OCI-LY7 (cell line): ENCODE measurements around the gene PIN1. TPM values are rescaled to one million over a fixed set of nuclear protein-coding genes. Genes with fewer than 3 reads are reported as not detected.

ENCODE experiments used
- BruUV-seq: library from RNA; stranded (reverse); fragments of 400-500 nt; replicated peaks from 2 replicates; lab custom pipeline; 2021; lab: Mats Ljungman, UMichigan
- CTCF ChIA-PET: fragments of 300-600 bp; sonication (Branson Sonifier 250); formaldehyde crosslinking; loops from one replicate; lab custom pipeline; 2022; ENCODE audit warnings: antibody characterized with exemption; ENCODE audit not compliant: unreplicated experiment; lab: Charles Lee
- POLR2A ChIA-PET: fragments of 300-600 bp; sonication (Branson Sonifier 250); formaldehyde crosslinking; loops from one replicate; lab custom pipeline; 2022; ENCODE audit warnings: antibody characterized with exemption; lab: Charles Lee
- DNase-seq: peaks from one replicate; pipeline ENCODE4 v3.0.0-alpha.2; 2015; ENCODE audit warnings: low spot score
- H2AFZ ChIP-seq: fragments of 200-600 bp; sonication (generic), shearing (Covaris generic); 2 replicates; pipeline ENCODE4 v1.6.1; 2014; ENCODE audit warnings: mild to moderate bottlenecking, antibody characterized with exemption, low read length, moderate library complexity
- H3K27ac ChIP-seq: fragments of 200-600 bp; sonication (generic); 2 replicates; pipeline ENCODE4 v1.5.1; 2014; ENCODE audit warnings: mixed run types, low read depth, mild to moderate bottlenecking, moderate library complexity, low read length, inconsistent platforms; ENCODE audit not compliant: poor library complexity, severe bottlenecking
- H3K36me3 ChIP-seq: fragments of 200-600 bp; sonication (generic); 2 replicates; pipeline ENCODE4 v1.6.1; 2014; ENCODE audit warnings: mild to moderate bottlenecking, antibody characterized with exemption, low read length, moderate library complexity, mixed read lengths; ENCODE audit not compliant: insufficient read depth
- H3K4me1 ChIP-seq: fragments of 200-600 bp; sonication (generic); 2 replicates; pipeline ENCODE4 v1.5.1; 2014; ENCODE audit warnings: mild to moderate bottlenecking, low read length; ENCODE audit not compliant: insufficient read depth, poor library complexity, severe bottlenecking
- H3K4me2 ChIP-seq: fragments of 200-600 bp; sonication (generic); 2 replicates; pipeline ENCODE4 v1.6.1; 2014; ENCODE audit warnings: mild to moderate bottlenecking, low read length
- H3K4me3 ChIP-seq: fragments of 200-600 bp; sonication (generic); 2 replicates; pipeline ENCODE4 v1.5.1; 2014; ENCODE audit warnings: mild to moderate bottlenecking, low read depth, low read length; ENCODE audit not compliant: poor library complexity, severe bottlenecking
- H3K79me2 ChIP-seq: fragments of 200-600 bp; sonication (generic); 2 replicates; pipeline ENCODE4 v1.6.1; 2016; ENCODE audit warnings: low read depth, mild to moderate bottlenecking, low read length, moderate library complexity, mixed read lengths; ENCODE audit not compliant: insufficient read depth
- H3K9me2 ChIP-seq: fragments of 200-600 bp; sonication (generic); 2 replicates; pipeline ENCODE4 v1.6.1; 2016; ENCODE audit warnings: mild to moderate bottlenecking, low read length, mixed read lengths; ENCODE audit not compliant: insufficient read depth
- H3K9me3 ChIP-seq: fragments of 200-600 bp; sonication (generic); 2 replicates; pipeline ENCODE4 v1.6.1; 2014; ENCODE audit warnings: mild to moderate bottlenecking, mixed run types, low read length, mixed read lengths
- H4K20me1 ChIP-seq: fragments of 200-600 bp; sonication (generic); 2 replicates; pipeline ENCODE4 v1.6.1; 2014; ENCODE audit warnings: mild to moderate bottlenecking, antibody characterized with exemption, low read length, moderate library complexity, mixed read lengths; ENCODE audit not compliant: insufficient read depth
- EZH2phosphoT487 ChIP-seq: fragments of 200-600 bp; sonication (generic); IDR thresholded peaks from 2 replicates; pipeline ENCODE4 v1.6.1; 2018; ENCODE audit warnings: low read depth, borderline replicate concordance, mild to moderate bottlenecking, mixed run types, antibody characterized with exemption, low read length, moderate library complexity, mixed read lengths
- intact Hi-C: fragments of 100-400 bp; cut with micrococcal nuclease; formaldehyde crosslinking; loops from one replicate; pipeline ENCODE4 v1.10.0; 2022; ENCODE audit not compliant: unreplicated experiment
- total RNA-seq, 2 experiments: library from RNA; depleted of rRNA in 1 of 2; stranded (reverse); fragments of >200 nt in 1 of 2; shearing (Covaris generic) in 1 of 2; gene quantifications; 2 replicates each; pipeline ENCODE4 v1.2.3, GENCODE V29; 2014 to 2022
- TF ChIP-seq, protein P1 (sequence below): fragments of 200-600 bp; sonication (generic); conservative IDR thresholded peaks from 2 replicates; pipeline ENCODE4 v1.5.1; 2014; ENCODE audit warnings: mild to moderate bottlenecking, antibody characterized with exemption, low read length, moderate library complexity, mixed read lengths

PIN1 gene
- total RNA-seq, 2 experiments from 2014 or later = 86.9 to 137 TPM

DNA sequence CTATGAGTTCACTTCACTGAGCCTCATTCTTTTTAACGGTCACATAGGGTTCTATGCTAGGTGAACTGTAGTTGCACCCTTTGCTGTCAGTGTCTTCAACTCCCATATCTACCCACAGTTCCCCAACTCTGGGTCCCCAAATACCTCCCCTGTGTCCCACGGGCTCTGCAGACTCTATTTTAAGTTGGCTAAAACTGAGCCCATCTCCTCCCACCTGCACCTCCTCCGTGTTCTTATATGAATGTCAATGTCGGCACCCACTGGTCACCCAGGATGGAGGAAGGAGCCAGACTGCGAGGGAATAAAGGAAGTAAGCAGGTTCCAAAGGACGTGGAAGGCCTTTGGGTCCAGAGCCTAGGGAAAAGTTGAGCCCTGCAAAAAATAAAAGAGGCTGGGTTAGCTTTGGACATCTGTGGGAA, 802 bp upstream of the PIN1 start:
- H3K27ac ChIP-seq = peak overlapping the region; percentile 29
- H3K9me2 ChIP-seq = no peaks in the 10 kb centered on the region
- intact Hi-C loops = no loop called here
- DNase-seq = no peak
- CTCF ChIA-PET = no interaction called here
- peak overlapping the region; percentile 80 for H3K4me2 ChIP-seq
- TF ChIP-seq, protein P1, sequence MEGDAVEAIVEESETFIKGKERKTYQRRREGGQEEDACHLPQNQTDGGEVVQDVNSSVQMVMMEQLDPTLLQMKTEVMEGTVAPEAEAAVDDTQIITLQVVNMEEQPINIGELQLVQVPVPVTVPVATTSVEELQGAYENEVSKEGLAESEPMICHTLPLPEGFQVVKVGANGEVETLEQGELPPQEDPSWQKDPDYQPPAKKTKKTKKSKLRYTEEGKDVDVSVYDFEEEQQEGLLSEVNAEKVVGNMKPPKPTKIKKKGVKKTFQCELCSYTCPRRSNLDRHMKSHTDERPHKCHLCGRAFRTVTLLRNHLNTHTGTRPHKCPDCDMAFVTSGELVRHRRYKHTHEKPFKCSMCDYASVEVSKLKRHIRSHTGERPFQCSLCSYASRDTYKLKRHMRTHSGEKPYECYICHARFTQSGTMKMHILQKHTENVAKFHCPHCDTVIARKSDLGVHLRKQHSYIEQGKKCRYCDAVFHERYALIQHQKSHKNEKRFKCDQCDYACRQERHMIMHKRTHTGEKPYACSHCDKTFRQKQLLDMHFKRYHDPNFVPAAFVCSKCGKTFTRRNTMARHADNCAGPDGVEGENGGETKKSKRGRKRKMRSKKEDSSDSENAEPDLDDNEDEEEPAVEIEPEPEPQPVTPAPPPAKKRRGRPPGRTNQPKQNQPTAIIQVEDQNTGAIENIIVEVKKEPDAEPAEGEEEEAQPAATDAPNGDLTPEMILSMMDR = no peak
- BruUV-seq = no TSS peak
- H4K20me1 ChIP-seq = no peaks in the 10 kb centered on the region
- peaks cover 39% of the 10 kb centered on the region for H3K36me3 ChIP-seq
- no peak overlapping the region; the same call in 1 of the 2 replicates for H2AFZ ChIP-seq
- no peaks in the 10 kb centered on the region for H3K9me3 ChIP-seq
- H3K79me2 ChIP-seq = peaks cover 29% of the 10 kb centered on the region
- peaks cover 17% of the 10 kb centered on the region for H3K4me1 ChIP-seq
- POLR2A ChIA-PET = interaction anchor here (1.3 kb wide), 1 partner anchor 183 kb away, joined by 3 read pairs; no protein-coding TSS in a partner anchor
- H3K4me3 ChIP-seq = peak overlapping the region; percentile 67

DNA sequence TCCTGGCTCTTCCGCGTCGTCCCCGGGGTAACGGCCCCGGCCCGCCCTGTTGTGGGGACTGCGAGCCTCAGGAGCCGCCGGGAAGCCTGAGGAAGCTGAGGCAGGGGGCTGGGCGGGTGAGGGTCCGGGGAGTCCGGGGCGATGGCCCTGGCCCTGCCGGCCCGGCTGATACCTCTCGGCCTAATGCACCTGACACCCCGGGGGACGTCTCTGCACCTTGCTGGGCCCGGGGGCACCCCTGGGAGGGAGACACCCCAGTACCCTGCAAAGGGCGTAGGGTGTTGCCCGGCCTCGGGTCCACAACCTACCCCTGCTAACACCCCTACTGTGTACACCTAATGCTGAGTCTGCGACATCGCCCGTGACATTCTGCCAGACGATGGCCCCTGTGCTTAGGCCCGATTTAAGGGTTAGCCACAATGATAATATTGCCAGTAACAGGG, 410 bp downstream of the PIN1 start:
- ChIA-PET CTCF (no interaction called here), POLR2A (interaction anchor here (0.6 to 1.3 kb wide), 2 partner anchors 10 to 184 kb away, joined by 3 to 7 read pairs; no protein-coding TSS in a partner anchor)
- H4K20me1 ChIP-seq = no peaks in the 10 kb centered on the region
- no peaks in the 10 kb centered on the region for H3K9me2 ChIP-seq
- H3K79me2 ChIP-seq = peaks cover 19% of the 10 kb centered on the region
- peaks cover 17% of the 10 kb centered on the region for H3K4me1 ChIP-seq
- peak overlapping the region; percentile 91 for H3K4me3 ChIP-seq
- intact Hi-C loops = no loop called here
- peaks cover 41% of the 10 kb centered on the region for H3K36me3 ChIP-seq
- peak overlapping the region; percentile 70 for H3K4me2 ChIP-seq
- DNase-seq = no peak
- H2AFZ ChIP-seq = no peak overlapping the region
- peak overlapping the region; percentile 24 for H3K27ac ChIP-seq
- no peaks in the 10 kb centered on the region for H3K9me3 ChIP-seq
- no TSS peak for BruUV-seq
- no peak for TF ChIP-seq EZH2phosphoT487
- TF ChIP-seq, protein P1 = no peak

DNA sequence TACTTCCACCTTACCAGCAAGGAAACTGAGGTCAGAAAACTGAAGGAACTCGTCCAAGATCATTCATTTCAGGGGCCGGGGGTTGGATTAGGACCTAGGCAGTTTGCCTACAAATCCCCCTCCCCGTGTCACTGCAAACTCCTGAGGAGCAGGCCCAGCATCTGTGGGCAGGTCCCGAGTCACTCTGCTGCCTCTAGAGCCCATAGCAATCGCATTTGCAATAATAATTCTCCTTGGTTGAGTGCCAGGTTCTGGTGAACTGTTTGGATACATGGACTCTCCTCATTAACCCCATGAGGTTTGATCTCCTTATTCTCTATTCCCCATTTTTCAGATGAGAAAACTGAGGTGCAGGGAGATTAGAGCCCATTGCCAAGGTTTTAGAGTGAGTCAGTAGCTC, 903 bp downstream of the PIN1 start:
- Histone ChIP-seq H3K4me2 (peak overlapping the region; percentile 70), H4K20me1 (no peaks in the 10 kb centered on the region), H3K36me3 (peaks cover 42% of the 10 kb centered on the region), H3K9me2 (no peaks in the 10 kb centered on the region), H3K27ac (peak overlapping the region; percentile 24), H3K4me3 (peak overlapping the region; percentile 91), H3K79me2 (peaks cover 17% of the 10 kb centered on the region), H2AFZ (no peak overlapping the region), H3K4me1 (peaks cover 17% of the 10 kb centered on the region), H3K9me3 (no peaks in the 10 kb centered on the region)
- ChIA-PET POLR2A (interaction anchor here (0.6 to 1.2 kb wide), 2 partner anchors 8 to 10 kb away, joined by 6 to 7 read pairs; partner anchors contain the start of gene UBL5), CTCF (no interaction called here)
- intact Hi-C loops = no loop called here
- TF ChIP-seq EZH2phosphoT487 = no peak
- TF ChIP-seq, protein P1 = peak; percentile 18; the same call in 1 of the 2 replicates
- DNase-seq = peak; percentile 35
- no TSS peak for BruUV-seq
